Measurements from ENCODE around the gene PPP2R3A.

Gene PPP2R3A

DNA sequence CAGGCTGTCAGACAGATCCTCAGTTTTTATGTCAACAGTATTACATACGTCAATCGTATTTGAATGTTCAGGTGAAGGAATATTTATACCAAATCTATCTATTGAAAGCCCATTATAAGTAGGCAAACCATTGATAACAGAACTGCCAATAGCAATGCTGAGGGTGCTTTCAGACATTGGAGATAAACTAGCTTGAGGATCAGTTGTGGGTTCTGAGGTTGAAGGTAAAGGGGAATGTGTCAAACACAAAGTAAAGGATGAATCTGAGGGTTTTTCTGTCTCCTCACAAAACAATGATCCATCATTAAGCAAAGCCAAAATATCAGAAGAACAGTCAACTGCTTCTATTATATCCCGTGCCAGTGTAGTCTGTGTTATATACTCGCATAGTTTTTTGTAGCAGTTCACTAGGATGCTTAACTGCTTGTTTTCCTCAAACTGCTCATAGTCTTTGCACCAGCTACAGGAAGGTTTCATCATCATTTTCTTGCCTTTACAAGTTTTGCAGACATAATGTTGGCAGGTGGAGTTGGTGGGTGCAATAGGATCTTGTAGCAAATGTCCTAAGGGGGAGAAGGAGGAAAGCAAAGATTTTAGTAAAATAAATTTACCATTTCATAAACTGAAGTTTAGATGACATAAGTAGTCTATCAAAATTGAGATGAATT is 186.8 kb downstream of the PPP2R3A start:
- no peak for TF ChIP-seq TAF1 (IDR thresholded peaks at IDR 0.05; ENCODE audit: low read depth)
- no peak for TF ChIP-seq CEBPB (IDR thresholded peaks at IDR 0.05)
- no peak for TF ChIP-seq RAD21 (IDR thresholded peaks at IDR 0.05; ENCODE audit: low read depth)
- TF ChIP-seq MAX (IDR thresholded peaks at IDR 0.05) = no peak
- TF ChIP-seq YY1 (IDR thresholded peaks at IDR 0.05; ENCODE audit: low read depth) = no peak
- TF ChIP-seq NFIC (IDR thresholded peaks at IDR 0.05) = no peak
- TF ChIP-seq ZBTB7A (IDR thresholded peaks at IDR 0.05; ENCODE audit: low read depth) = no peak
- TF ChIP-seq, protein P1, sequence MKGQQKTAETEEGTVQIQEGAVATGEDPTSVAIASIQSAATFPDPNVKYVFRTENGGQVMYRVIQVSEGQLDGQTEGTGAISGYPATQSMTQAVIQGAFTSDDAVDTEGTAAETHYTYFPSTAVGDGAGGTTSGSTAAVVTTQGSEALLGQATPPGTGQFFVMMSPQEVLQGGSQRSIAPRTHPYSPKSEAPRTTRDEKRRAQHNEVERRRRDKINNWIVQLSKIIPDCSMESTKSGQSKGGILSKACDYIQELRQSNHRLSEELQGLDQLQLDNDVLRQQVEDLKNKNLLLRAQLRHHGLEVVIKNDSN (IDR thresholded peaks at IDR 0.05) = no peak
- TF ChIP-seq, protein P2, sequence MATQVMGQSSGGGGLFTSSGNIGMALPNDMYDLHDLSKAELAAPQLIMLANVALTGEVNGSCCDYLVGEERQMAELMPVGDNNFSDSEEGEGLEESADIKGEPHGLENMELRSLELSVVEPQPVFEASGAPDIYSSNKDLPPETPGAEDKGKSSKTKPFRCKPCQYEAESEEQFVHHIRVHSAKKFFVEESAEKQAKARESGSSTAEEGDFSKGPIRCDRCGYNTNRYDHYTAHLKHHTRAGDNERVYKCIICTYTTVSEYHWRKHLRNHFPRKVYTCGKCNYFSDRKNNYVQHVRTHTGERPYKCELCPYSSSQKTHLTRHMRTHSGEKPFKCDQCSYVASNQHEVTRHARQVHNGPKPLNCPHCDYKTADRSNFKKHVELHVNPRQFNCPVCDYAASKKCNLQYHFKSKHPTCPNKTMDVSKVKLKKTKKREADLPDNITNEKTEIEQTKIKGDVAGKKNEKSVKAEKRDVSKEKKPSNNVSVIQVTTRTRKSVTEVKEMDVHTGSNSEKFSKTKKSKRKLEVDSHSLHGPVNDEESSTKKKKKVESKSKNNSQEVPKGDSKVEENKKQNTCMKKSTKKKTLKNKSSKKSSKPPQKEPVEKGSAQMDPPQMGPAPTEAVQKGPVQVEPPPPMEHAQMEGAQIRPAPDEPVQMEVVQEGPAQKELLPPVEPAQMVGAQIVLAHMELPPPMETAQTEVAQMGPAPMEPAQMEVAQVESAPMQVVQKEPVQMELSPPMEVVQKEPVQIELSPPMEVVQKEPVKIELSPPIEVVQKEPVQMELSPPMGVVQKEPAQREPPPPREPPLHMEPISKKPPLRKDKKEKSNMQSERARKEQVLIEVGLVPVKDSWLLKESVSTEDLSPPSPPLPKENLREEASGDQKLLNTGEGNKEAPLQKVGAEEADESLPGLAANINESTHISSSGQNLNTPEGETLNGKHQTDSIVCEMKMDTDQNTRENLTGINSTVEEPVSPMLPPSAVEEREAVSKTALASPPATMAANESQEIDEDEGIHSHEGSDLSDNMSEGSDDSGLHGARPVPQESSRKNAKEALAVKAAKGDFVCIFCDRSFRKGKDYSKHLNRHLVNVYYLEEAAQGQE (IDR thresholded peaks at IDR 0.05; ENCODE audit: low read depth) = no peak
- TF ChIP-seq EGR1 (IDR thresholded peaks at IDR 0.05) = no peak
- TF ChIP-seq TCF12 (IDR thresholded peaks at IDR 0.05; ENCODE audit: low read depth) = no peak
- TF ChIP-seq TEAD4 (IDR thresholded peaks at IDR 0.05) = no peak
- no peak for TF ChIP-seq CREB1 (IDR thresholded peaks at IDR 0.05; ENCODE audit: low read depth)
- no peak for TF ChIP-seq FOXM1 (IDR thresholded peaks at IDR 0.05; ENCODE audit: borderline replicate concordance, low read depth)

DNA sequence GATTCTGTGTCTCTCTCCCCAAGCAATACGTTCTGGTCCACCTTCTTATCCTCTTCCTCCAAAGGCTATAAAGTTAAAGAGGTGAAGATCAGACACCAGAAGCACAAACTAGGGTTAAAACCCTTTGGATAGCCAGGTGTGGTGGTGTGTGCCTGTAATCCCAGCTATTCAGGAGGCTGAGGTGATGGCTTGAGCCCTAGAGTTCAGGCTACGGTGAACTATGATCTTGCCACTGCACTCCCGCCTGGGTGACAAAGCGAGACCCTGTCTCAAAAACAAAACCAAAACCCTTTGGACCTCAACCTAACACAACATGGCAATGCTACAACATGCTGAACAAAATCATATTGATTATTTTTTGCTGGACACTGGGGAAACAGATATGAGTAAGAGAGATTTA is 187.4 kb downstream of the PPP2R3A start:
- TF ChIP-seq TCF12 (IDR thresholded peaks at IDR 0.05; ENCODE audit: low read depth) (no peak), ZBTB7A (IDR thresholded peaks at IDR 0.05; ENCODE audit: low read depth) (no peak), NFIC (IDR thresholded peaks at IDR 0.05) (no peak), EGR1 (IDR thresholded peaks at IDR 0.05) (no peak), TAF1 (IDR thresholded peaks at IDR 0.05; ENCODE audit: low read depth) (no peak), YY1 (IDR thresholded peaks at IDR 0.05; ENCODE audit: low read depth) (no peak), CREB1 (IDR thresholded peaks at IDR 0.05; ENCODE audit: low read depth) (no peak), TEAD4 (IDR thresholded peaks at IDR 0.05) (no peak), CEBPB (IDR thresholded peaks at IDR 0.05) (no peak), EP300 (IDR thresholded peaks at IDR 0.05; ENCODE audit: borderline replicate concordance) (no peak), MAX (IDR thresholded peaks at IDR 0.05) (no peak), RAD21 (IDR thresholded peaks at IDR 0.05; ENCODE audit: low read depth) (no peak), FOXM1 (IDR thresholded peaks at IDR 0.05; ENCODE audit: borderline replicate concordance, low read depth) (no peak)
- TF ChIP-seq, protein P1 (IDR thresholded peaks at IDR 0.05) = no peak
- TF ChIP-seq, protein P2 (IDR thresholded peaks at IDR 0.05; ENCODE audit: low read depth) = no peak

DNA sequence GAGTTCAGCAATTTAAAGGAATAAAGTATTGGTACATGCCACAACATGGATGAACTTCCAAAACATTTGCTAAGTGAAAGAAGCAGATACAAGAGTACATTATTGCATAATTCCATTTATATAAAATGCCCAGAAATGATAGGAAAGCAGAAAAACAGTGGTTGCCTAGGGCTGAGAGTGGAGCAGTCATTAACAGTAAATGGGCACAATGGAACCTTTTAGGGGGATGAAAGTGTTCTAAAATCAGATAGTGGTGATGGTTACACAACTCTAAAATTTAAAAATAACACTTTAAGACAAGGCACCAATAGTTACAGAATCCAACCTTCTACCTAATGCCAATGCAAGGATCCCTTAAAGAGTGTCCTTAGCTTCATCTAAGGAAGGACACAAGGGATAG is 196.0 kb downstream of the PPP2R3A start:
- TF ChIP-seq YY1 (IDR thresholded peaks at IDR 0.05; ENCODE audit: low read depth) = no peak
- TF ChIP-seq, protein P2 (IDR thresholded peaks at IDR 0.05; ENCODE audit: low read depth) = no peak
- TF ChIP-seq EGR1 (IDR thresholded peaks at IDR 0.05) = no peak
- TF ChIP-seq EP300 (IDR thresholded peaks at IDR 0.05; ENCODE audit: borderline replicate concordance) = no peak
- TF ChIP-seq MAX (IDR thresholded peaks at IDR 0.05) = no peak
- no peak for TF ChIP-seq TCF12 (IDR thresholded peaks at IDR 0.05; ENCODE audit: low read depth)
- no peak for TF ChIP-seq NFIC (IDR thresholded peaks at IDR 0.05)
- TF ChIP-seq TAF1 (IDR thresholded peaks at IDR 0.05; ENCODE audit: low read depth) = no peak
- TF ChIP-seq ZBTB7A (IDR thresholded peaks at IDR 0.05; ENCODE audit: low read depth) = no peak
- no peak for TF ChIP-seq TEAD4 (IDR thresholded peaks at IDR 0.05)
- no peak for TF ChIP-seq RAD21 (IDR thresholded peaks at IDR 0.05; ENCODE audit: low read depth)
- TF ChIP-seq CEBPB (IDR thresholded peaks at IDR 0.05) = no peak
- TF ChIP-seq, protein P1 (IDR thresholded peaks at IDR 0.05) = no peak
- no peak for TF ChIP-seq FOXM1 (IDR thresholded peaks at IDR 0.05; ENCODE audit: borderline replicate concordance, low read depth)
- no peak for TF ChIP-seq CREB1 (IDR thresholded peaks at IDR 0.05; ENCODE audit: low read depth)

All from Ishikawa (cell line).